ENCODE measurements around the gene TBX19. TPM values are rescaled to one million over a fixed set of nuclear protein-coding genes. Genes with fewer than 3 reads are reported as not detected.

The TBX19 gene
- total RNA-seq, 1 experiment from 2014 or later: 1.2 TPM

DNA sequence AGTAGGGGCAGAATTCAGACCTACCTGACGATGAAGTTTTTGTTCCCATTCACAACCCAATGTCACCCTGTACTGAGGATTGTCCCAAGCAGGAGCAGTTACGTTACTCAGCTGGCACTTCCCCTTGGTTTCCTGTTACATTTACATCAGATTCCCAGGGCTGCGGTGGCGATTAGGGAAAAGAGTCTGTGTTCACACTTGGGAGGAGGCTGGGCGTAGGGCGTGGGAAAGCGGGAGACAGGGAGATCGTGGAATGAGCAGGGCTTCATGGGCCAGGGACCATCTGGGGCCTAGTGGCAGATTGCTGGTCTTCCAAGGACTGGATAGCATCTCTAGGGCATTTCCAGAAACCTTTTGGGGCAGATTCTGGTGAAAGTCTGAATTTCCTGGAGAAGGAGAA, 39.0 kb downstream of the TBX19 start:
- TF ChIP-seq, protein P1, sequence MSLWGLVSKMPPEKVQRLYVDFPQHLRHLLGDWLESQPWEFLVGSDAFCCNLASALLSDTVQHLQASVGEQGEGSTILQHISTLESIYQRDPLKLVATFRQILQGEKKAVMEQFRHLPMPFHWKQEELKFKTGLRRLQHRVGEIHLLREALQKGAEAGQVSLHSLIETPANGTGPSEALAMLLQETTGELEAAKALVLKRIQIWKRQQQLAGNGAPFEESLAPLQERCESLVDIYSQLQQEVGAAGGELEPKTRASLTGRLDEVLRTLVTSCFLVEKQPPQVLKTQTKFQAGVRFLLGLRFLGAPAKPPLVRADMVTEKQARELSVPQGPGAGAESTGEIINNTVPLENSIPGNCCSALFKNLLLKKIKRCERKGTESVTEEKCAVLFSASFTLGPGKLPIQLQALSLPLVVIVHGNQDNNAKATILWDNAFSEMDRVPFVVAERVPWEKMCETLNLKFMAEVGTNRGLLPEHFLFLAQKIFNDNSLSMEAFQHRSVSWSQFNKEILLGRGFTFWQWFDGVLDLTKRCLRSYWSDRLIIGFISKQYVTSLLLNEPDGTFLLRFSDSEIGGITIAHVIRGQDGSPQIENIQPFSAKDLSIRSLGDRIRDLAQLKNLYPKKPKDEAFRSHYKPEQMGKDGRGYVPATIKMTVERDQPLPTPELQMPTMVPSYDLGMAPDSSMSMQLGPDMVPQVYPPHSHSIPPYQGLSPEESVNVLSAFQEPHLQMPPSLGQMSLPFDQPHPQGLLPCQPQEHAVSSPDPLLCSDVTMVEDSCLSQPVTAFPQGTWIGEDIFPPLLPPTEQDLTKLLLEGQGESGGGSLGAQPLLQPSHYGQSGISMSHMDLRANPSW (CRISPR knock-in tag; conservative IDR thresholded peaks at IDR 0.05; ENCODE audit: low read depth): no peak
- TF ChIP-seq CREM (CRISPR knock-in tag; IDR thresholded peaks at IDR 0.05): no peak
- TF ChIP-seq, protein P2, sequence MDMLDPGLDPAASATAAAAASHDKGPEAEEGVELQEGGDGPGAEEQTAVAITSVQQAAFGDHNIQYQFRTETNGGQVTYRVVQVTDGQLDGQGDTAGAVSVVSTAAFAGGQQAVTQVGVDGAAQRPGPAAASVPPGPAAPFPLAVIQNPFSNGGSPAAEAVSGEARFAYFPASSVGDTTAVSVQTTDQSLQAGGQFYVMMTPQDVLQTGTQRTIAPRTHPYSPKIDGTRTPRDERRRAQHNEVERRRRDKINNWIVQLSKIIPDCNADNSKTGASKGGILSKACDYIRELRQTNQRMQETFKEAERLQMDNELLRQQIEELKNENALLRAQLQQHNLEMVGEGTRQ (CRISPR knock-in tag; IDR thresholded peaks at IDR 0.05): no peak
- TF ChIP-seq, protein P3, sequence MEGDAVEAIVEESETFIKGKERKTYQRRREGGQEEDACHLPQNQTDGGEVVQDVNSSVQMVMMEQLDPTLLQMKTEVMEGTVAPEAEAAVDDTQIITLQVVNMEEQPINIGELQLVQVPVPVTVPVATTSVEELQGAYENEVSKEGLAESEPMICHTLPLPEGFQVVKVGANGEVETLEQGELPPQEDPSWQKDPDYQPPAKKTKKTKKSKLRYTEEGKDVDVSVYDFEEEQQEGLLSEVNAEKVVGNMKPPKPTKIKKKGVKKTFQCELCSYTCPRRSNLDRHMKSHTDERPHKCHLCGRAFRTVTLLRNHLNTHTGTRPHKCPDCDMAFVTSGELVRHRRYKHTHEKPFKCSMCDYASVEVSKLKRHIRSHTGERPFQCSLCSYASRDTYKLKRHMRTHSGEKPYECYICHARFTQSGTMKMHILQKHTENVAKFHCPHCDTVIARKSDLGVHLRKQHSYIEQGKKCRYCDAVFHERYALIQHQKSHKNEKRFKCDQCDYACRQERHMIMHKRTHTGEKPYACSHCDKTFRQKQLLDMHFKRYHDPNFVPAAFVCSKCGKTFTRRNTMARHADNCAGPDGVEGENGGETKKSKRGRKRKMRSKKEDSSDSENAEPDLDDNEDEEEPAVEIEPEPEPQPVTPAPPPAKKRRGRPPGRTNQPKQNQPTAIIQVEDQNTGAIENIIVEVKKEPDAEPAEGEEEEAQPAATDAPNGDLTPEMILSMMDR (IDR thresholded peaks at IDR 0.05): no peak
- no peak for TF ChIP-seq RELA (CRISPR knock-in tag; IDR thresholded peaks at IDR 0.05; ENCODE audit: borderline replicate concordance)
- no peak for TF ChIP-seq NR1H2 (CRISPR knock-in tag; IDR thresholded peaks at IDR 0.05)
- TF ChIP-seq CREB1 (CRISPR knock-in tag; IDR thresholded peaks at IDR 0.05): no peak
- TF ChIP-seq NR3C1 (CRISPR knock-in tag; conservative IDR thresholded peaks at IDR 0.05; ENCODE audit: low read depth): no peak
- no peak for TF ChIP-seq FOXK1 (CRISPR knock-in tag; IDR thresholded peaks at IDR 0.05)
- no peak for TF ChIP-seq RORB (CRISPR knock-in tag; IDR thresholded peaks at IDR 0.05)
- TF ChIP-seq SMAD4 (CRISPR knock-in tag; IDR thresholded peaks at IDR 0.05): no peak
- no peak for TF ChIP-seq ZNF317 (CRISPR knock-in tag; IDR thresholded peaks at IDR 0.05; ENCODE audit: borderline replicate concordance, low read depth)
- TF ChIP-seq, protein P4, sequence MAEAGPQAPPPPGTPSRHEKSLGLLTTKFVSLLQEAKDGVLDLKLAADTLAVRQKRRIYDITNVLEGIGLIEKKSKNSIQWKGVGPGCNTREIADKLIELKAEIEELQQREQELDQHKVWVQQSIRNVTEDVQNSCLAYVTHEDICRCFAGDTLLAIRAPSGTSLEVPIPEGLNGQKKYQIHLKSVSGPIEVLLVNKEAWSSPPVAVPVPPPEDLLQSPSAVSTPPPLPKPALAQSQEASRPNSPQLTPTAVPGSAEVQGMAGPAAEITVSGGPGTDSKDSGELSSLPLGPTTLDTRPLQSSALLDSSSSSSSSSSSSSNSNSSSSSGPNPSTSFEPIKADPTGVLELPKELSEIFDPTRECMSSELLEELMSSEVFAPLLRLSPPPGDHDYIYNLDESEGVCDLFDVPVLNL (CRISPR knock-in tag; IDR thresholded peaks at IDR 0.05; ENCODE audit: borderline replicate concordance, low read depth): no peak
- no peak for TF ChIP-seq ZNF416 (CRISPR knock-in tag; IDR thresholded peaks at IDR 0.05)
- no peak for TF ChIP-seq ESRRA (CRISPR knock-in tag; IDR thresholded peaks at IDR 0.05; ENCODE audit: borderline replicate concordance)
- TF ChIP-seq ZNF138 (CRISPR knock-in tag; conservative IDR thresholded peaks at IDR 0.05): no peak
- TF ChIP-seq, protein P5, sequence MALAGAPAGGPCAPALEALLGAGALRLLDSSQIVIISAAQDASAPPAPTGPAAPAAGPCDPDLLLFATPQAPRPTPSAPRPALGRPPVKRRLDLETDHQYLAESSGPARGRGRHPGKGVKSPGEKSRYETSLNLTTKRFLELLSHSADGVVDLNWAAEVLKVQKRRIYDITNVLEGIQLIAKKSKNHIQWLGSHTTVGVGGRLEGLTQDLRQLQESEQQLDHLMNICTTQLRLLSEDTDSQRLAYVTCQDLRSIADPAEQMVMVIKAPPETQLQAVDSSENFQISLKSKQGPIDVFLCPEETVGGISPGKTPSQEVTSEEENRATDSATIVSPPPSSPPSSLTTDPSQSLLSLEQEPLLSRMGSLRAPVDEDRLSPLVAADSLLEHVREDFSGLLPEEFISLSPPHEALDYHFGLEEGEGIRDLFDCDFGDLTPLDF (CRISPR knock-in tag; IDR thresholded peaks at IDR 0.05): no peak
- TF ChIP-seq, protein P6, sequence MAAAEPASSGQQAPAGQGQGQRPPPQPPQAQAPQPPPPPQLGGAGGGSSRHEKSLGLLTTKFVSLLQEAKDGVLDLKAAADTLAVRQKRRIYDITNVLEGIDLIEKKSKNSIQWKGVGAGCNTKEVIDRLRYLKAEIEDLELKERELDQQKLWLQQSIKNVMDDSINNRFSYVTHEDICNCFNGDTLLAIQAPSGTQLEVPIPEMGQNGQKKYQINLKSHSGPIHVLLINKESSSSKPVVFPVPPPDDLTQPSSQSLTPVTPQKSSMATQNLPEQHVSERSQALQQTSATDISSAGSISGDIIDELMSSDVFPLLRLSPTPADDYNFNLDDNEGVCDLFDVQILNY (CRISPR knock-in tag; IDR thresholded peaks at IDR 0.05): no peak
- TF ChIP-seq TEAD4 (CRISPR knock-in tag; IDR thresholded peaks at IDR 0.05): no peak
- TF ChIP-seq, protein P7, sequence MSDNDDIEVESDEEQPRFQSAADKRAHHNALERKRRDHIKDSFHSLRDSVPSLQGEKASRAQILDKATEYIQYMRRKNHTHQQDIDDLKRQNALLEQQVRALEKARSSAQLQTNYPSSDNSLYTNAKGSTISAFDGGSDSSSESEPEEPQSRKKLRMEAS (CRISPR knock-in tag; IDR thresholded peaks at IDR 0.05): no peak
- H3K27me3 Mint-ChIP-seq (ENCODE audit: low read depth): no peaks in the 10 kb centered on the region
- H3K27ac Mint-ChIP-seq: 0 out of 2 replicates have a peak overlapping the region, but pooled peaks have one; percentile 14
- ATAC-seq (peak; percentile 72), DNase-seq (ENCODE audit: low spot score) (peak; percentile 34)
- ChIA-PET CTCF (interaction anchor here (1.0 to 1.4 kb wide), 2 partner anchors 23 to 85 kb away, joined by 3 to 10 read pairs; no protein-coding TSS in a partner anchor), POLR2A (no interaction called here)
- H3K36me3 Mint-ChIP-seq: peaks cover under 1% of the 10 kb centered on the region
- no peak overlapping the region for H3K4me3 Mint-ChIP-seq
- peaks cover 1% of the 10 kb centered on the region for H3K9me3 Mint-ChIP-seq
- H3K4me1 Mint-ChIP-seq: peaks cover 23% of the 10 kb centered on the region
